ENCODE results near the gene ADCY10. TPM values are rescaled to one million over a fixed set of nuclear protein-coding genes. Genes with fewer than 3 reads are reported as not detected.
A peak's percentile ranks its signal among the peaks of the same experiment; 100 is the strongest.

The ADCY10 gene
- total and polyA plus RNA-seq, 9 of the 15 experiments (the other 6 are each of a cell fraction or from before 2014, with no cell fraction given), result 0.08 to 0.86 (median 0.22) TPM

GRCh38 chr1:167936068-167936929 lies 22.4 kb upstream of the ADCY10 start, which contains the start of gene DCAF6 (continued):
- no peak for TF ChIP-seq ZNF224 (CRISPR knock-in tag; IDR thresholded peaks at IDR 0.05)
- no peak; the same call in 1 of the 2 replicates for TF ChIP-seq SOX6 (IDR thresholded peaks at IDR 0.05)
- peak; percentile 67; the same call in 1 of the 2 replicates for TF ChIP-seq ZBTB40 (IDR thresholded peaks at IDR 0.05)
- no peak for TF ChIP-seq ZBTB40 (CRISPR knock-in tag; IDR thresholded peaks at IDR 0.05)
- TF ChIP-seq LARP7 (IDR thresholded peaks at IDR 0.05), result peak; percentile 15; the same call in 1 of the 2 replicates
- TF ChIP-seq RBBP5 (IDR thresholded peaks at IDR 0.05; ENCODE audit: borderline replicate concordance, insufficient read depth, low read length, poor library complexity, severe bottlenecking), result no peak
- TF ChIP-seq ZNF561 (CRISPR knock-in tag; conservative IDR thresholded peaks at IDR 0.05), result 0 out of 2 replicates have a peak, but pooled peaks have one; percentile 5
- peak; percentile 71 to 91; a peak in 3 of 4 replicates for TF ChIP-seq TEAD1 (CRISPR knock-in tag; IDR thresholded peaks at IDR 0.05)
- TF ChIP-seq, protein P1, sequence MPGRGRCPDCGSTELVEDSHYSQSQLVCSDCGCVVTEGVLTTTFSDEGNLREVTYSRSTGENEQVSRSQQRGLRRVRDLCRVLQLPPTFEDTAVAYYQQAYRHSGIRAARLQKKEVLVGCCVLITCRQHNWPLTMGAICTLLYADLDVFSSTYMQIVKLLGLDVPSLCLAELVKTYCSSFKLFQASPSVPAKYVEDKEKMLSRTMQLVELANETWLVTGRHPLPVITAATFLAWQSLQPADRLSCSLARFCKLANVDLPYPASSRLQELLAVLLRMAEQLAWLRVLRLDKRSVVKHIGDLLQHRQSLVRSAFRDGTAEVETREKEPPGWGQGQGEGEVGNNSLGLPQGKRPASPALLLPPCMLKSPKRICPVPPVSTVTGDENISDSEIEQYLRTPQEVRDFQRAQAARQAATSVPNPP (IDR thresholded peaks at IDR 0.05; ENCODE audit: borderline replicate concordance, insufficient read depth, insufficient read length), result no peak
- 0 out of 2 replicates have a peak, but pooled peaks have one; percentile 30 for TF ChIP-seq MEF2D (tag; conservative IDR thresholded peaks at IDR 0.05; ENCODE audit: low read depth)
- TF ChIP-seq CTCF (IDR thresholded peaks at IDR 0.05 in 2 of 3, conservative IDR thresholded peaks at IDR 0.05 in 1 of 3; ENCODE audit: insufficient read depth in 2 of 3, low read depth in 1 of 3, low read length in 3 of 3), result no peak; a peak in 1 of 6 replicates
- peak in 1 of 2 experiments; percentile 24; a peak in 1 of 4 replicates for TF ChIP-seq TRIM24 (IDR thresholded peaks at IDR 0.05)
